HepG2 (cell line): ENCODE results near the gene UBE2S. TPM values are rescaled to one million over a fixed set of nuclear protein-coding genes. Genes with fewer than 3 reads are reported as not detected.

Source experiments
- ATAC-seq: fragments of 200-7000 bp; cut with Tn5 transposase; 3 replicates; pipeline ENCODE4 v1.9.1; 2020; ENCODE audit warnings: mild to moderate bottlenecking, moderate library complexity
- BruUV-seq: library from RNA; stranded (reverse); fragments of 400-500 nt; replicated peaks from 2 replicates; lab custom pipeline; 2021; lab: Mats Ljungman, UMichigan
- CTCF ChIA-PET: fragments of 300-600 bp; formaldehyde crosslinking; extraction: SDS; loops from one replicate; lab custom pipeline; 2021; ENCODE audit warnings: low total read pairs, inconsistent platforms, low intra/inter-chr PET ratio; lab: Yijun Ruan, JAX
- POLR2A ChIA-PET: fragments of 350-600 bp; sonication (Branson Sonifier 250); formaldehyde crosslinking; loops from one replicate; lab custom pipeline; 2020; ENCODE audit warnings: antibody characterized with exemption, inconsistent platforms; lab: Yijun Ruan, JAX
- DNase-seq: peaks from one replicate; pipeline ENCODE4 v3.0.0-alpha.2; 2015; ENCODE audit warnings: low spot score
- FAIRE-seq: peaks from 3 replicates; lab custom pipeline; 2011; peaks lifted over from hg19 to GRCh38; lab: Jason Lieb, UNC
- H2AFZ ChIP-seq: one replicate; pipeline ENCODE4 v1.6.1; 2011; ENCODE audit warnings: low read length, inconsistent platforms
- H3K27ac ChIP-seq: fragments of 300-600 bp; 3 replicates; pipeline ENCODE4 v1.8.0; 2011; ENCODE audit warnings: mixed run types, mild to moderate bottlenecking, mixed read lengths, low read length, inconsistent platforms; ENCODE audit not compliant: insufficient read depth; ENCODE audit errors: extremely low read length
- H3K27me3 ChIP-seq, 2 experiments: fragments of 200-600 bp in 1 of 2; 2 replicates in 1 of 2; 3 replicates in 1 of 2; pipeline versions ENCODE4 v1.6.0 to v1.8.0; 2011; ENCODE audit warnings: low read length in 2 of 2, mild to moderate bottlenecking in 2 of 2, moderate library complexity in 2 of 2, inconsistent platforms in 1 of 2; ENCODE audit not compliant: insufficient read depth in 2 of 2, control insufficient read depth in 1 of 2
- H3K36me3 ChIP-seq, 2 experiments: fragments of 200-600 bp in 1 of 2; replicated peaks in 1 of 2; 2 replicates in 1 of 2; 3 replicates in 1 of 2; pipeline versions ENCODE4 v1.5.1 to v1.8.0; 2011; ENCODE audit warnings: low read length in 2 of 2, inconsistent platforms in 1 of 2; ENCODE audit not compliant: insufficient read depth in 2 of 2, control insufficient read depth in 1 of 2
- H3K4me1 ChIP-seq: 2 replicates; pipeline ENCODE4 v1.5.1; 2012; ENCODE audit warnings: low read length, inconsistent platforms; ENCODE audit not compliant: insufficient read depth
- H3K4me2 ChIP-seq: 2 replicates; pipeline ENCODE4 v1.6.0; 2011; ENCODE audit warnings: low read depth, low read length, inconsistent platforms
- H3K4me3 ChIP-seq, 3 experiments: fragments of 200-600 bp in 1 of 3; sonication (generic), shearing (Covaris generic) in 1 of 3; replicated peaks in 1 of 3; 2 replicates each; pipeline ENCODE4 v1.5.1; 2011 to 2016; ENCODE audit warnings: low read length in 3 of 3, inconsistent platforms in 2 of 3, low read depth in 2 of 3, mild to moderate bottlenecking in 2 of 3, control low read depth in 1 of 3, mixed read lengths in 1 of 3; ENCODE audit not compliant: insufficient read depth in 1 of 3
- H3K79me2 ChIP-seq: one replicate; pipeline ENCODE4 v1.6.1; 2011; ENCODE audit warnings: low read length, inconsistent platforms; ENCODE audit not compliant: insufficient read depth
- H3K9ac ChIP-seq: 2 replicates; pipeline ENCODE4 v1.6.0; 2011; ENCODE audit warnings: mild to moderate bottlenecking, low read depth, low read length, inconsistent platforms; ENCODE audit not compliant: insufficient read depth
- H3K9me3 ChIP-seq: 2 replicates; pipeline ENCODE4 v1.5.1; 2012; ENCODE audit warnings: mild to moderate bottlenecking, low read length
- H4K20me1 ChIP-seq: 2 replicates; pipeline ENCODE4 v1.6.0; 2011; ENCODE audit warnings: inconsistent platforms, mild to moderate bottlenecking, low read length, moderate library complexity; ENCODE audit not compliant: insufficient read depth
- CREB1 ChIP-seq, 2 experiments: fragments of 450-650 bp in 1 of 2; IDR thresholded peaks; 2 replicates each; pipeline ENCODE4 v1.6.1; 2016 to 2017; ENCODE audit warnings: control low read depth in 1 of 2, mild to moderate bottlenecking in 1 of 2, missing compliant biosample characterization in 1 of 2, missing genetic modification characterization in 1 of 2
- CSRNP1 ChIP-seq: sonication (generic); formaldehyde crosslinking; IDR thresholded peaks from 2 replicates; pipeline ENCODE4 v1.8.1; 2023; ENCODE audit warnings: mild to moderate bottlenecking, missing genetic modification reagents
- FOXP4 ChIP-seq: sonication (generic); formaldehyde crosslinking; IDR thresholded peaks from 2 replicates; pipeline ENCODE4 v1.4.0; 2020; ENCODE audit warnings: missing genetic modification reagents
- GABPB1 ChIP-seq: IDR thresholded peaks from 2 replicates; pipeline ENCODE4 v1.6.1; 2016; ENCODE audit warnings: mild to moderate bottlenecking, missing genetic modification reagents, moderate library complexity, missing compliant biosample characterization
- ISX ChIP-seq: sonication (generic); formaldehyde crosslinking; conservative IDR thresholded peaks from 2 replicates; pipeline ENCODE4 v1.5.0; 2020; ENCODE audit warnings: missing genetic modification reagents
- PAXIP1 ChIP-seq: sonication (generic); formaldehyde crosslinking; conservative IDR thresholded peaks from 2 replicates; pipeline ENCODE4 v1.4.0; 2020; ENCODE audit warnings: mild to moderate bottlenecking, missing genetic modification reagents, moderate library complexity
- PHF21A ChIP-seq: sonication (generic); formaldehyde crosslinking; IDR thresholded peaks from 2 replicates; pipeline ENCODE4 v1.5.0; 2020; ENCODE audit warnings: mild to moderate bottlenecking, missing genetic modification reagents
- PLSCR1 ChIP-seq: sonication (generic); formaldehyde crosslinking; IDR thresholded peaks from 2 replicates; pipeline ENCODE4 v1.5.0; 2020; ENCODE audit warnings: missing genetic modification reagents, mild to moderate bottlenecking, borderline replicate concordance
- SP2 ChIP-seq: sonication (generic); formaldehyde crosslinking; IDR thresholded peaks from 2 replicates; pipeline ENCODE4 v1.5.1; 2020; ENCODE audit warnings: mild to moderate bottlenecking, missing genetic modification reagents
- ZBTB37 ChIP-seq: sonication (generic); formaldehyde crosslinking; IDR thresholded peaks from 2 replicates; pipeline ENCODE4 v1.4.0; 2020; ENCODE audit warnings: mild to moderate bottlenecking, missing genetic modification reagents
- ZBTB7B ChIP-seq: sonication (generic); formaldehyde crosslinking; IDR thresholded peaks from 2 replicates; pipeline ENCODE4 v1.4.0; 2020; ENCODE audit warnings: missing genetic modification reagents
- ZNF614 ChIP-seq: IDR thresholded peaks from 2 replicates; pipeline ENCODE4 v1.6.1; 2018; ENCODE audit warnings: missing biosample characterization, missing genetic modification reagents, inconsistent platforms, borderline replicate concordance
- WGBS: methylation state at CpG from one replicate; pipeline ENCODE4 v1.1.6; 2017; ENCODE audit warnings: low lambda C conversion rate; 5-methylcytosine and 5-hydroxymethylcytosine counted together
- in situ Hi-C: cut with HindIII; loops from 2 replicates; pipeline ENCODE4 v1.10.0; 2017; ENCODE audit warnings: low pct_unique_long_range_greater_than_20kb; ENCODE audit not compliant: extremely low pct_ligation_motif_present
- intact Hi-C: fragments of 100-400 bp; cut with micrococcal nuclease; formaldehyde crosslinking; loops from one replicate; pipeline ENCODE4 v1.10.0; 2022; ENCODE audit not compliant: unreplicated experiment
- polyA plus RNA-seq, 8 experiments: library from polyadenylated mRNA; depleted of rRNA in 3 of 8; stranded (reverse) in 7 of 8; unstranded in 1 of 8; fragments of >200 nt; fragmentation: Illumina TruSeq in 4 of 8; extraction: Trizol in 4 of 8; gene quantifications; 2 replicates each; pipeline versions ENCODE4 v1.2.1 to v1.2.3, GENCODE V29; 2011 to 2016; ENCODE audit warnings: low read depth in 4 of 8, missing spikeins in 1 of 8, mixed read lengths in 1 of 8; ENCODE audit not compliant: insufficient read depth in 1 of 8
- total RNA-seq, 5 experiments: library from RNA; depleted of rRNA; stranded (reverse); fragments of >200 nt; fragmentation: Illumina TruSeq; extraction: Trizol; gene quantifications; 2 replicates each; pipeline ENCODE4 v1.2.3, GENCODE V29; 2016; ENCODE audit warnings: low read depth in 1 of 5

UBE2S gene
- total and polyA plus RNA-seq, 2 of the 13 experiments (the other 11 are each of a cell fraction or from before 2014, with no cell fraction given): 32.2 to 39.3 TPM

GRCh38 chr19:55372316-55373081 is 35.1 kb downstream of the UBE2S start:
- CTCF ChIA-PET: no interaction called here
- TF ChIP-seq PLSCR1 (CRISPR knock-in tag) (no peak), ISX (CRISPR knock-in tag) (no peak), GABPB1 (CRISPR knock-in tag) (peak; percentile 78), FOXP4 (CRISPR knock-in tag) (no peak), CSRNP1 (CRISPR knock-in tag) (no peak), PHF21A (CRISPR knock-in tag) (no peak), ZNF614 (CRISPR knock-in tag) (no peak), ZBTB37 (CRISPR knock-in tag) (no peak), PAXIP1 (CRISPR knock-in tag) (peak; percentile 52), CREB1 (IDR thresholded peaks at IDR 0.05) (peak; percentile 21; the same call in 1 of the 2 replicates), CREB1 (CRISPR knock-in tag; IDR thresholded peaks at IDR 0.05) (peak; percentile 26; the same call in 1 of the 2 replicates), ZBTB7B (0 out of 2 replicates have a peak, but pooled peaks have one; percentile 54), SP2 (0 out of 2 replicates have a peak, but pooled peaks have one; percentile 30)

More at GRCh38 chr19:55372316-55373081, 35.1 kb downstream of the UBE2S start:
- in situ Hi-C loops: no loop called here
- Histone ChIP-seq H3K9me3 (no peaks in the 10 kb centered on the region), H3K9ac (0 out of 2 replicates have a peak overlapping the region, but pooled peaks have one; percentile 8), H3K27me3 (peaks cover 7 to 37% of the 10 kb centered on the region in 2 experiments; a peak in 4 of 5 replicates), H3K4me1 (peaks cover 74% of the 10 kb centered on the region), H3K4me2 (peak overlapping the region; percentile 49; the same call in 1 of the 2 replicates), H3K79me2 (no peaks in the 10 kb centered on the region), H2AFZ (no peak overlapping the region), H4K20me1 (no peaks in the 10 kb centered on the region), H3K36me3 (no peaks in the 10 kb centered on the region), H3K27ac (no peak overlapping the region), H3K4me3 (peak overlapping the region in 1 of 3 experiments; percentile 70; a peak in 2 of 6 replicates)
- no TSS peak for BruUV-seq
- ATAC-seq (no peak), DNase-seq (peak; percentile 26), FAIRE-seq (no peak)
- 27% methylated on average over 15 of the region's 24 CpGs for WGBS
- POLR2A ChIA-PET: interaction anchor here (0.7 to 1.0 kb wide), 4 partner anchors 12 to 33 kb away, joined by 3 to 4 read pairs (median 3); partner anchors contain the start of gene KMT5C
- intact Hi-C loops: no loop called here
